Activated naive CD4-positive, alpha-beta T cell treated with anti-CD3 and anti-CD28 coated beads for 36 hours (primary cell): ENCODE data around the gene SLC9A7. TPM values are rescaled to one million over a fixed set of nuclear protein-coding genes. Genes with fewer than 3 reads are reported as not detected.

Experiments used
- CTCF ChIA-PET: fragments of 350-600 bp; sonication (Branson Sonifier 250); formaldehyde crosslinking; loops from one replicate; lab custom pipeline; 2021; ENCODE audit warnings: antibody characterized with exemption; lab: Charles Lee
- DNase-seq: peaks from one replicate; pipeline ENCODE4 v3.0.0-alpha.2; 2020
- H3K27ac Mint-ChIP-seq: one replicate; pipeline ENCODE4 v1.8.0; 2021; ENCODE audit warnings: mild to moderate bottlenecking, mixed read lengths
- H3K27me3 Mint-ChIP-seq: one replicate; pipeline ENCODE4 v1.8.0; 2021; ENCODE audit warnings: low read depth, mixed read lengths
- H3K36me3 Mint-ChIP-seq: one replicate; pipeline ENCODE4 v1.8.0; 2021; ENCODE audit warnings: low read depth, mixed read lengths
- H3K4me1 Mint-ChIP-seq: one replicate; pipeline ENCODE4 v1.8.0; 2021; ENCODE audit warnings: low read depth, mixed read lengths
- H3K4me3 Mint-ChIP-seq: one replicate; pipeline ENCODE4 v1.8.0; 2021; ENCODE audit warnings: mild to moderate bottlenecking, moderate library complexity, mixed read lengths
- H3K9me3 Mint-ChIP-seq: one replicate; pipeline ENCODE4 v1.8.0; 2021; ENCODE audit warnings: mixed read lengths
- intact Hi-C: fragments of 100-400 bp; cut with micrococcal nuclease; formaldehyde crosslinking; loops from one replicate; pipeline ENCODE4 v1.15.1; 2023
- total RNA-seq, 2 experiments: library from RNA; stranded (reverse); gene quantifications; one replicate each; pipeline ENCODE4 v1.2.3, GENCODE V29; 2021

SLC9A7 gene
- total RNA-seq, 2 experiments from 2014 or later = 10.1 to 11.1 TPM

DNA sequence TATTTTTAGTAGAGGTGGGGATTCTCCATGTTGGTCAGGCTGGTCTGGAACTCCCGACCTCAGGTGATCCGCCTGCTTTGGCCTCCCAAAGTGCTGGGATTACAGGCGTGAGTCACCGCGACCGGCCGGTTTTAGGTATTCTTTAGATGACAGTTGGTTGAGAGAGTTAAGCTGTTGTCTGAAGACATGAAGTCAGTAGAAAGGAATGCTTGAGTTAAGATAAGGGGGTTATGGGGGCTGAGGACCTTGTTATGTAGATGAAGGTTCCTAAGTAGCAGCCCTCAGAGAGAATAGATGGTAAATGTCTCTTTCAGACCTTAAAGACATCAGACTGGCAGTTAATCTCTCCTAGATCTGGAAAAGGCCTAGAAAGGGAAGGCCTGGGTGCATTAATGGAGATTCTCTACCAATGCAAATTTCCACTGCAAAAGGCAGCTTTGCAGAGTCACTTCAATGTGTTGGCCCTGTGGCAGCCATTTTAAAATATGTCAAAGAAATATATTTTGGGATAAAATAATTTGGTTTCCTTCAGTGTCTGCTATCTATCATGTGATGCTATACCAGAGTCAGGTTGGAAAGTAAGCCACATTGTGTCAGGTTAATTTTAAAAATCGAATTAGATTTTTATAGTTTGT is 207.3 kb downstream of the SLC9A7 start:
- H3K27me3 Mint-ChIP-seq = no peaks in the 10 kb centered on the region
- peaks cover 6% of the 10 kb centered on the region for H3K36me3 Mint-ChIP-seq
- peaks cover 1% of the 10 kb centered on the region for H3K9me3 Mint-ChIP-seq
- peaks cover 12% of the 10 kb centered on the region for H3K4me1 Mint-ChIP-seq
- CTCF ChIA-PET = no interaction called here
- no peak for DNase-seq
- no peak overlapping the region for H3K27ac Mint-ChIP-seq
- intact Hi-C loops = no loop called here
- no peak overlapping the region for H3K4me3 Mint-ChIP-seq

DNA sequence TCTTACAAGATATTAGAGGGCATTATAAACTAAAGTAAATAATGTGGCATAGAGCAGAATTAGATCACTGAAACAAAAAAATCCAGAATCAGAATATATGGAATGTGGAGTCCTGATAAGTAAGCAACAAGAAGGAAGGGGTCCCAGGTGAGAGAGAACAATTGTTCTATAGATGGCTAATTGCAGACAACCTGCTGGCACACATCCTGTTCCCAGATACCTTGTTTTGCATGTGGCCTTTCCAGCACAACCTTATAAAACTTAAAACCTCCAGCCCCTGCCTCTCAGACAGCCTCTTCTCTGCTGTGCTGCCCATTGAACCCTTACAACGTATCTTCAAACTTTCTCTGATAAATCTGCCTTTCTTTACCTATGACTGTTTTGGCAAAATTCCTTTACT is 209.0 kb downstream of the SLC9A7 start:
- DNase-seq = no peak
- Mint-ChIP-seq H3K9me3 (peaks cover 1% of the 10 kb centered on the region), H3K4me1 (peaks cover 17% of the 10 kb centered on the region), H3K4me3 (no peak overlapping the region), H3K27me3 (no peaks in the 10 kb centered on the region), H3K36me3 (peaks cover 6% of the 10 kb centered on the region), H3K27ac (no peak overlapping the region)
- intact Hi-C loops = no loop called here
- CTCF ChIA-PET = no interaction called here

Other genes starting within 250 kb of the SLC9A7 start
- 1 to 10 TPM in 1 of 2 experiments, under 1 TPM in 1; 0.94 to 1.9 TPM for gene ZNF674, start 213.7 kb downstream of the SLC9A7 start, total RNA-seq
- gene CHST7, start 185.4 kb downstream of the SLC9A7 start, total RNA-seq = under 1 TPM; 0.79 to 0.99 TPM
- gene RP2, start 77.9 kb upstream of the SLC9A7 start, total RNA-seq = 1 to 10 TPM; 4.0 to 4.2 TPM
- gene JADE3, start 153.3 kb upstream of the SLC9A7 start, total RNA-seq = 1 to 10 TPM; 1.4 TPM